Measurements from ENCODE around the gene SAT1. TPM values are rescaled to one million over a fixed set of nuclear protein-coding genes. Genes with fewer than 3 reads are reported as not detected.

Gene SAT1
- total RNA-seq, 1 donor from 2014 or later: 88.9 TPM

GRCh38 chrX:23811108-23811651 lies 28.2 kb downstream of the SAT1 start:
- DNase-seq (no peak), ATAC-seq (ENCODE audit: low read depth) (no peak)
- Mint-ChIP-seq H3K9me3 (no peaks in the 10 kb centered on the region), H3K36me3 (ENCODE audit: low read depth) (no peaks in the 10 kb centered on the region), H3K4me1 (peaks cover 20% of the 10 kb centered on the region), H3K27me3 (no peaks in the 10 kb centered on the region), H3K27ac (no peak overlapping the region), H3K4me3 (peak overlapping the region; percentile 55)
- ChIA-PET POLR2A (interaction anchor here (0.7 to 0.9 kb wide), 2 partner anchors 12 to 28 kb away, joined by 3 to 4 read pairs; partner anchors contain the start of gene SAT1), CTCF (interaction anchor here (1.0 kb wide), 1 partner anchor 91 kb away, joined by 4 read pairs; no protein-coding TSS in a partner anchor)
- TF ChIP-seq CTCF (IDR thresholded peaks at IDR 0.05): no peak
- intact Hi-C loops (cut with micrococcal nuclease): no loop called here

- H3K4me3 Mint-ChIP-seq: peak overlapping the region; percentile 55
- ChIA-PET POLR2A (interaction anchor here (0.7 to 0.9 kb wide), 2 partner anchors 12 to 29 kb away, joined by 3 to 4 read pairs; partner anchors contain the start of gene SAT1), CTCF (interaction anchor here (1.0 kb wide), 1 partner anchor 90 kb away, joined by 4 read pairs; no protein-coding TSS in a partner anchor)
- H3K36me3 Mint-ChIP-seq (ENCODE audit: low read depth): no peaks in the 10 kb centered on the region
- H3K27me3 Mint-ChIP-seq: no peaks in the 10 kb centered on the region
- no peak overlapping the region for H3K27ac Mint-ChIP-seq
- H3K4me1 Mint-ChIP-seq: peaks cover 20% of the 10 kb centered on the region
- DNase-seq (no peak), ATAC-seq (ENCODE audit: low read depth) (no peak)
- intact Hi-C loops (cut with micrococcal nuclease): no loop called here
- no peak for TF ChIP-seq CTCF (IDR thresholded peaks at IDR 0.05)
- H3K9me3 Mint-ChIP-seq: no peaks in the 10 kb centered on the region
These were observed 28.7 kb downstream of the SAT1 start for GRCh38 chrX:23811656-23812055.

- no peaks in the 10 kb centered on the region for H3K27me3 Mint-ChIP-seq
- intact Hi-C loops (cut with micrococcal nuclease): no loop called here
- no peak for TF ChIP-seq CTCF (IDR thresholded peaks at IDR 0.05)
- POLR2A ChIA-PET: no interaction called here
- peaks cover 19% of the 10 kb centered on the region for H3K4me1 Mint-ChIP-seq
- no peak overlapping the region for H3K4me3 Mint-ChIP-seq
- H3K9me3 Mint-ChIP-seq: no peaks in the 10 kb centered on the region
- H3K36me3 Mint-ChIP-seq (ENCODE audit: low read depth): no peaks in the 10 kb centered on the region
- DNase-seq (no peak), ATAC-seq (ENCODE audit: low read depth) (no peak)
- no peak overlapping the region for H3K27ac Mint-ChIP-seq
- CTCF ChIA-PET: no interaction called here
These were observed 30.8 kb downstream of the SAT1 start for GRCh38 chrX:23813808-23814207.

GRCh38 chrX:23815376-23815775 lies 32.4 kb downstream of the SAT1 start:
- no peaks in the 10 kb centered on the region for H3K36me3 Mint-ChIP-seq (ENCODE audit: low read depth)
- TF ChIP-seq CTCF (IDR thresholded peaks at IDR 0.05): no peak
- DNase-seq (no peak), ATAC-seq (ENCODE audit: low read depth) (no peak)
- peaks cover 19% of the 10 kb centered on the region for H3K4me1 Mint-ChIP-seq
- no peaks in the 10 kb centered on the region for H3K27me3 Mint-ChIP-seq
- no peak overlapping the region for H3K27ac Mint-ChIP-seq
- no peaks in the 10 kb centered on the region for H3K9me3 Mint-ChIP-seq
- H3K4me3 Mint-ChIP-seq: no peak overlapping the region
- CTCF ChIA-PET: no interaction called here
- intact Hi-C loops (cut with micrococcal nuclease): loop anchor here (5.0 kb wide), 1 partner anchor 33 kb away; the partner anchor contains the start of gene SAT1
- POLR2A ChIA-PET: interaction anchor here (0.6 to 2.9 kb wide), 2 partner anchors 32 to 267 kb away, joined by 3 to 15 read pairs; partner anchors contain the start of gene SAT1

GRCh38 chrX:23816179-23816578 lies 33.2 kb downstream of the SAT1 start:
- POLR2A ChIA-PET: interaction anchor here (1.5 to 2.9 kb wide), 2 partner anchors 13 to 33 kb away, joined by 5 to 15 read pairs; partner anchors contain the start of gene SAT1

More at GRCh38 chrX:23816179-23816578, 33.2 kb downstream of the SAT1 start:
- H3K9me3 Mint-ChIP-seq: no peaks in the 10 kb centered on the region
- no peaks in the 10 kb centered on the region for H3K36me3 Mint-ChIP-seq (ENCODE audit: low read depth)
- H3K27me3 Mint-ChIP-seq: no peaks in the 10 kb centered on the region
- no peak overlapping the region for H3K27ac Mint-ChIP-seq
- H3K4me1 Mint-ChIP-seq: peaks cover 12% of the 10 kb centered on the region
- intact Hi-C loops (cut with micrococcal nuclease): loop anchor here (5.0 kb wide), 1 partner anchor 34 kb away; the partner anchor contains the start of gene SAT1
- TF ChIP-seq CTCF (IDR thresholded peaks at IDR 0.05): no peak
- CTCF ChIA-PET: no interaction called here
- H3K4me3 Mint-ChIP-seq: no peak overlapping the region
- DNase-seq (no peak), ATAC-seq (ENCODE audit: low read depth) (no peak)

All from activated B cell treated with CpG ODN at 0.5 μM for 24 hours (primary cell).